ENCODE data around the gene PPARA. TPM values are rescaled to one million over a fixed set of nuclear protein-coding genes. Genes with fewer than 3 reads are reported as not detected.

Gene PPARA
- total RNA-seq, 1 donor from 2014 or later: 9.3 TPM

- Histone ChIP-seq H3K27me3 (ENCODE audit: control insufficient read depth, insufficient read depth, low read length) (no peaks in the 10 kb centered on the region), H3K36me3 (ENCODE audit: control insufficient read depth, insufficient read depth, low read length) (no peaks in the 10 kb centered on the region), H3K4me3 (ENCODE audit: low read depth, low read length) (no peak overlapping the region)
- no peak for DNase-seq (ENCODE audit: low read depth)
- no peak for TF ChIP-seq CTCF (IDR thresholded peaks at IDR 0.05; ENCODE audit: insufficient read depth, low read length, poor library complexity, severe bottlenecking)
Observed at GRCh38 chr22:46162771-46163556, 12.6 kb downstream of the PPARA start.

- H3K36me3 ChIP-seq (ENCODE audit: control insufficient read depth, insufficient read depth, low read length): no peaks in the 10 kb centered on the region
- no peak overlapping the region for H3K4me3 ChIP-seq (ENCODE audit: low read depth, low read length)
- no peak for TF ChIP-seq CTCF (IDR thresholded peaks at IDR 0.05; ENCODE audit: insufficient read depth, low read length, poor library complexity, severe bottlenecking)
- H3K27me3 ChIP-seq (ENCODE audit: control insufficient read depth, insufficient read depth, low read length): no peaks in the 10 kb centered on the region
- no peak for DNase-seq (ENCODE audit: low read depth)
Observed at GRCh38 chr22:46163557-46163888, 13.2 kb downstream of the PPARA start.

- Histone ChIP-seq H3K27me3 (ENCODE audit: control insufficient read depth, insufficient read depth, low read length) (no peaks in the 10 kb centered on the region), H3K4me3 (ENCODE audit: low read depth, low read length) (no peak overlapping the region), H3K36me3 (ENCODE audit: control insufficient read depth, insufficient read depth, low read length) (no peaks in the 10 kb centered on the region)
- no peak for DNase-seq (ENCODE audit: low read depth)
- TF ChIP-seq CTCF (IDR thresholded peaks at IDR 0.05; ENCODE audit: insufficient read depth, low read length, poor library complexity, severe bottlenecking): no peak
Observed at GRCh38 chr22:46165977-46166376, 15.7 kb downstream of the PPARA start.

GRCh38 chr22:46169628-46170027, 19.3 kb downstream of the PPARA start:
- Histone ChIP-seq H3K36me3 (ENCODE audit: control insufficient read depth, insufficient read depth, low read length) (no peaks in the 10 kb centered on the region), H3K27me3 (ENCODE audit: control insufficient read depth, insufficient read depth, low read length) (no peaks in the 10 kb centered on the region), H3K4me3 (ENCODE audit: low read depth, low read length) (no peak overlapping the region)
- no peak for DNase-seq (ENCODE audit: low read depth)
- TF ChIP-seq CTCF (IDR thresholded peaks at IDR 0.05; ENCODE audit: insufficient read depth, low read length, poor library complexity, severe bottlenecking): no peak

- no peak for DNase-seq (ENCODE audit: low read depth)
- no peak for TF ChIP-seq CTCF (IDR thresholded peaks at IDR 0.05; ENCODE audit: insufficient read depth, low read length, poor library complexity, severe bottlenecking)
- Histone ChIP-seq H3K36me3 (ENCODE audit: control insufficient read depth, insufficient read depth, low read length) (no peaks in the 10 kb centered on the region), H3K27me3 (ENCODE audit: control insufficient read depth, insufficient read depth, low read length) (no peaks in the 10 kb centered on the region), H3K4me3 (ENCODE audit: low read depth, low read length) (no peak overlapping the region)
Observed at GRCh38 chr22:46171940-46172339, 21.6 kb downstream of the PPARA start.

- H3K36me3 ChIP-seq (ENCODE audit: control insufficient read depth, insufficient read depth, low read length): no peaks in the 10 kb centered on the region
- DNase-seq (ENCODE audit: low read depth): no peak
Observed at GRCh38 chr22:46172522-46173110, 22.3 kb downstream of the PPARA start.

More at GRCh38 chr22:46172522-46173110, 22.3 kb downstream of the PPARA start:
- H3K27me3 ChIP-seq (ENCODE audit: control insufficient read depth, insufficient read depth, low read length): no peaks in the 10 kb centered on the region
- H3K4me3 ChIP-seq (ENCODE audit: low read depth, low read length): no peak overlapping the region
- TF ChIP-seq CTCF (IDR thresholded peaks at IDR 0.05; ENCODE audit: insufficient read depth, low read length, poor library complexity, severe bottlenecking): no peak

All from kidney epithelial cell (primary cell).